Measurements from ENCODE around the gene RAB31. TPM values are rescaled to one million over a fixed set of nuclear protein-coding genes. Genes with fewer than 3 reads are reported as not detected.

The RAB31 gene
- total RNA-seq, 1 experiment from 2014 or later, result 118 TPM

DNA sequence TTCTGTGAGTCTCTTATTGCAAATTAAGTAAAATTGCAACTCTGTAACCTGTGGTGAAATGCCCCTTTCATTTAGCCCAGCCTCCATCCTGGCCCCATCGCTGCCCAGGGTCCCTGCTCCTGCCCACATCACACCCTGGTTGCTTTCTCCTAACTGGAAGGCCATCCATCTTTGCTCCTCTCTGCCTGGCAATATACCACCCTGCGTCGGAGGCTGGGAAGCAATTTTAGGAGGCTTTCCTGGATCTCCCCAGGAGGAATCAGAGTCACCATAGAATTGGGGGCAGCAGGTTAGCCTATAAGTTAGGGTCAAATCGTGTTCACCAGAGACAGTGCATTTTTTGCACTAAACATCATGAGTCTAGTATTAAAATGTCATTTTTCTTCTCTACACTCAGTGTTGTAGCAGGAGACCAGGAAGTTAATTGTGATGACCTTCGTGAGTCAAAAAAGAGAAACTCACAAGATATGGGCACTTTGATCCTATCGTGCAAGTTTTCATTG lies 163.2 kb downstream of the RAB31 start:
- in situ Hi-C loops (cut with HindIII; ENCODE audit: low pct_unique_long_range_greater_than_20kb, low sequenced_read_pairs) (no loop called here), intact Hi-C loops (cut with micrococcal nuclease; ENCODE audit: unreplicated experiment) (no loop called here)
- ChIA-PET CTCF (no interaction called here), POLR2A (no interaction called here)
- BruUV-seq (replicated peaks), result no TSS peak
- DNase-seq (ENCODE audit: low read depth, low spot score) (no peak), ATAC-seq (no peak)
- no peak for TF ChIP-seq SIN3A (IDR thresholded peaks at IDR 0.05; ENCODE audit: borderline replicate concordance, insufficient read depth, low read depth, low read length)
- TF ChIP-seq, protein P1, sequence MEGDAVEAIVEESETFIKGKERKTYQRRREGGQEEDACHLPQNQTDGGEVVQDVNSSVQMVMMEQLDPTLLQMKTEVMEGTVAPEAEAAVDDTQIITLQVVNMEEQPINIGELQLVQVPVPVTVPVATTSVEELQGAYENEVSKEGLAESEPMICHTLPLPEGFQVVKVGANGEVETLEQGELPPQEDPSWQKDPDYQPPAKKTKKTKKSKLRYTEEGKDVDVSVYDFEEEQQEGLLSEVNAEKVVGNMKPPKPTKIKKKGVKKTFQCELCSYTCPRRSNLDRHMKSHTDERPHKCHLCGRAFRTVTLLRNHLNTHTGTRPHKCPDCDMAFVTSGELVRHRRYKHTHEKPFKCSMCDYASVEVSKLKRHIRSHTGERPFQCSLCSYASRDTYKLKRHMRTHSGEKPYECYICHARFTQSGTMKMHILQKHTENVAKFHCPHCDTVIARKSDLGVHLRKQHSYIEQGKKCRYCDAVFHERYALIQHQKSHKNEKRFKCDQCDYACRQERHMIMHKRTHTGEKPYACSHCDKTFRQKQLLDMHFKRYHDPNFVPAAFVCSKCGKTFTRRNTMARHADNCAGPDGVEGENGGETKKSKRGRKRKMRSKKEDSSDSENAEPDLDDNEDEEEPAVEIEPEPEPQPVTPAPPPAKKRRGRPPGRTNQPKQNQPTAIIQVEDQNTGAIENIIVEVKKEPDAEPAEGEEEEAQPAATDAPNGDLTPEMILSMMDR (IDR thresholded peaks at IDR 0.05), result no peak
- no peak for TF ChIP-seq POLR2AphosphoS5 (IDR thresholded peaks at IDR 0.05; ENCODE audit: low read depth, low read length)
- TF ChIP-seq TCF7L2 (IDR thresholded peaks at IDR 0.05; ENCODE audit: low read depth, low read length), result no peak
- TF ChIP-seq, protein P2, sequence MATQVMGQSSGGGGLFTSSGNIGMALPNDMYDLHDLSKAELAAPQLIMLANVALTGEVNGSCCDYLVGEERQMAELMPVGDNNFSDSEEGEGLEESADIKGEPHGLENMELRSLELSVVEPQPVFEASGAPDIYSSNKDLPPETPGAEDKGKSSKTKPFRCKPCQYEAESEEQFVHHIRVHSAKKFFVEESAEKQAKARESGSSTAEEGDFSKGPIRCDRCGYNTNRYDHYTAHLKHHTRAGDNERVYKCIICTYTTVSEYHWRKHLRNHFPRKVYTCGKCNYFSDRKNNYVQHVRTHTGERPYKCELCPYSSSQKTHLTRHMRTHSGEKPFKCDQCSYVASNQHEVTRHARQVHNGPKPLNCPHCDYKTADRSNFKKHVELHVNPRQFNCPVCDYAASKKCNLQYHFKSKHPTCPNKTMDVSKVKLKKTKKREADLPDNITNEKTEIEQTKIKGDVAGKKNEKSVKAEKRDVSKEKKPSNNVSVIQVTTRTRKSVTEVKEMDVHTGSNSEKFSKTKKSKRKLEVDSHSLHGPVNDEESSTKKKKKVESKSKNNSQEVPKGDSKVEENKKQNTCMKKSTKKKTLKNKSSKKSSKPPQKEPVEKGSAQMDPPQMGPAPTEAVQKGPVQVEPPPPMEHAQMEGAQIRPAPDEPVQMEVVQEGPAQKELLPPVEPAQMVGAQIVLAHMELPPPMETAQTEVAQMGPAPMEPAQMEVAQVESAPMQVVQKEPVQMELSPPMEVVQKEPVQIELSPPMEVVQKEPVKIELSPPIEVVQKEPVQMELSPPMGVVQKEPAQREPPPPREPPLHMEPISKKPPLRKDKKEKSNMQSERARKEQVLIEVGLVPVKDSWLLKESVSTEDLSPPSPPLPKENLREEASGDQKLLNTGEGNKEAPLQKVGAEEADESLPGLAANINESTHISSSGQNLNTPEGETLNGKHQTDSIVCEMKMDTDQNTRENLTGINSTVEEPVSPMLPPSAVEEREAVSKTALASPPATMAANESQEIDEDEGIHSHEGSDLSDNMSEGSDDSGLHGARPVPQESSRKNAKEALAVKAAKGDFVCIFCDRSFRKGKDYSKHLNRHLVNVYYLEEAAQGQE (IDR thresholded peaks at IDR 0.05; ENCODE audit: insufficient read depth in 1 of 2, low read depth in 2 of 2, low read length in 1 of 2), result no peak
- no peaks in the 10 kb centered on the region for H3K9me3 ChIP-seq (ENCODE audit: control insufficient read depth, insufficient read depth, low read depth, low read length)
- no peak overlapping the region for H3K4me3 ChIP-seq (ENCODE audit: low read depth in 2 of 2, low read length in 2 of 2)
- H3K4me1 ChIP-seq (ENCODE audit: control insufficient read depth, insufficient read depth, low read length), result peaks cover 27% of the 10 kb centered on the region
- H3K27ac ChIP-seq (ENCODE audit: low read length), result peak overlapping the region; percentile 81
- no peaks in the 10 kb centered on the region for H3K36me3 ChIP-seq (ENCODE audit: control insufficient read depth, insufficient read depth, low read length)
- H3K27me3 ChIP-seq (ENCODE audit: control insufficient read depth, insufficient read depth, low read length), result no peaks in the 10 kb centered on the region

DNA sequence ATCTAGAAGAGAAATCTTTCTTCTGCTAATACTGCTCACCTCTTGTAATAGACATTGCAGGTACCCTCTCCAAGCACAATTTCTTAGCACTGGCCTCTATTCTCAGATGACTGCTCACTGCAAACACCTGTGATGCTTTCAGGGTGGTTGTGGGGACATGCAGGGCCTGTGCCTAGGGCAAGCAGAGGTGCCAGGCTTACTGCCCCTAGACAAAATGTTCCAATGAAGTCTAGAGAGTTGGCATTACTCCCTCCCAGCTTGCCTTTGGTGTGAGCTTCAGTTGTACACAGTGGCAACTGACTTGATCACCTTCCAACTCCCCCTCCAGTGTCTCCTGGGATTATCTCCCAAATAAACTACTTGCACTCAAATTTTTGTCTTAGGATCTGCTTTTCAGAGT lies 164.7 kb downstream of the RAB31 start:
- peak overlapping the region; percentile 34; the same call in 1 of the 2 replicates for H3K27ac ChIP-seq (ENCODE audit: low read length)
- no peak for TF ChIP-seq POLR2AphosphoS5 (IDR thresholded peaks at IDR 0.05; ENCODE audit: low read depth, low read length)
- no peak for TF ChIP-seq TCF7L2 (IDR thresholded peaks at IDR 0.05; ENCODE audit: low read depth, low read length)
- no peak for TF ChIP-seq SIN3A (IDR thresholded peaks at IDR 0.05; ENCODE audit: borderline replicate concordance, insufficient read depth, low read depth, low read length)
- TF ChIP-seq, protein P1 (IDR thresholded peaks at IDR 0.05), result no peak
- TF ChIP-seq, protein P2 (IDR thresholded peaks at IDR 0.05; ENCODE audit: insufficient read depth in 1 of 2, low read depth in 2 of 2, low read length in 1 of 2), result no peak
- in situ Hi-C loops (cut with HindIII; ENCODE audit: low pct_unique_long_range_greater_than_20kb, low sequenced_read_pairs) (no loop called here), intact Hi-C loops (cut with micrococcal nuclease; ENCODE audit: unreplicated experiment) (no loop called here)
- DNase-seq (ENCODE audit: low read depth, low spot score), result no peak
- no TSS peak for BruUV-seq (replicated peaks)
- no peaks in the 10 kb centered on the region for H3K27me3 ChIP-seq (ENCODE audit: control insufficient read depth, insufficient read depth, low read length)
- peaks cover 34% of the 10 kb centered on the region for H3K4me1 ChIP-seq (ENCODE audit: control insufficient read depth, insufficient read depth, low read length)
- no peak overlapping the region for H3K4me3 ChIP-seq (ENCODE audit: low read depth in 2 of 2, low read length in 2 of 2)
- no peak for ATAC-seq
- ChIA-PET CTCF (no interaction called here), POLR2A (interaction anchor here (0.6 kb wide), 1 partner anchor 52 kb away, joined by 3 read pairs; no protein-coding TSS in a partner anchor)
- no peaks in the 10 kb centered on the region for H3K36me3 ChIP-seq (ENCODE audit: control insufficient read depth, insufficient read depth, low read length)
- H3K9me3 ChIP-seq (ENCODE audit: control insufficient read depth, insufficient read depth, low read depth, low read length), result no peaks in the 10 kb centered on the region
